GM23338 (cell line): ENCODE data around the gene WDR93. TPM values are rescaled to one million over a fixed set of nuclear protein-coding genes. Genes with fewer than 3 reads are reported as not detected.

Source experiments
- ATAC-seq: fragments of 200-7000 bp; cut with Tn5 transposase; 3 replicates; pipeline ENCODE4 v1.9.1; 2020
- DNase-seq: peaks from one replicate; pipeline ENCODE4 v3.0.0-alpha.2; 2015; ENCODE audit warnings: low spot score
- H2AFZ ChIP-seq: fragments of 200-600 bp; sonication (generic); 2 replicates; pipeline ENCODE4 v1.8.0; 2016; ENCODE audit warnings: antibody characterized with exemption, mild to moderate bottlenecking, moderate library complexity
- H3F3A ChIP-seq: fragments of 200-600 bp; sonication (generic); replicated peaks from 2 replicates; pipeline ENCODE4 v1.8.0; 2017; ENCODE audit warnings: antibody characterized with exemption, mixed run types, low read depth
- H3K27ac ChIP-seq: fragments of 200-600 bp; sonication (generic); 2 replicates; pipeline ENCODE4 v1.6.1; 2016; ENCODE audit warnings: low read depth
- H3K27me3 ChIP-seq: fragments of 200-600 bp; sonication (generic); 2 replicates; pipeline ENCODE4 v1.8.0; 2016; ENCODE audit warnings: mild to moderate bottlenecking, mixed run types, moderate library complexity; ENCODE audit not compliant: insufficient read depth
- H3K36me3 ChIP-seq: fragments of 200-600 bp; sonication (generic); 2 replicates; pipeline ENCODE4 v1.8.0; 2016; ENCODE audit warnings: mild to moderate bottlenecking; ENCODE audit not compliant: insufficient read depth
- H3K4me1 ChIP-seq: fragments of 200-600 bp; sonication (generic); 2 replicates; pipeline ENCODE4 v1.8.0; 2016; ENCODE audit warnings: mild to moderate bottlenecking, moderate library complexity; ENCODE audit not compliant: insufficient read depth
- H3K4me2 ChIP-seq: fragments of 200-600 bp; sonication (generic); 2 replicates; pipeline ENCODE4 v1.7.1; 2017; ENCODE audit warnings: mixed run types
- H3K4me3 ChIP-seq: fragments of 200-600 bp; sonication (generic); 2 replicates; pipeline ENCODE4 v1.6.1; 2016; ENCODE audit warnings: mixed run types
- H3K79me2 ChIP-seq: fragments of 200-600 bp; sonication (generic); replicated peaks from 2 replicates; pipeline ENCODE4 v1.8.0; 2017; ENCODE audit warnings: mild to moderate bottlenecking; ENCODE audit not compliant: insufficient read depth
- H3K9me2 ChIP-seq: fragments of 200-600 bp; sonication (generic); 2 replicates; pipeline ENCODE4 v1.8.0; 2017; ENCODE audit not compliant: insufficient read depth
- H4K20me1 ChIP-seq: fragments of 200-600 bp; sonication (generic); replicated peaks from 2 replicates; pipeline ENCODE4 v1.8.0; 2017; ENCODE audit warnings: mild to moderate bottlenecking; ENCODE audit not compliant: insufficient read depth
- H3K27ac Mint-ChIP-seq: 2 replicates; pipeline ENCODE4 v1.8.0; 2020; ENCODE audit warnings: inconsistent platforms, mild to moderate bottlenecking, moderate library complexity, mixed read lengths
- H3K27me3 Mint-ChIP-seq: 3 replicates; pipeline ENCODE4 v1.8.0; 2022; ENCODE audit warnings: low read depth, mild to moderate bottlenecking, moderate library complexity, mixed read lengths, inconsistent platforms; ENCODE audit not compliant: insufficient read depth, poor library complexity
- H3K36me3 Mint-ChIP-seq: 3 replicates; pipeline ENCODE4 v1.8.0; 2021; ENCODE audit warnings: low read depth, mild to moderate bottlenecking, inconsistent platforms, moderate library complexity, mixed read lengths
- H3K4me1 Mint-ChIP-seq: 3 replicates; pipeline ENCODE4 v1.8.0; 2020; ENCODE audit warnings: mild to moderate bottlenecking, inconsistent platforms, mixed read lengths
- H3K4me3 Mint-ChIP-seq: 3 replicates; pipeline ENCODE4 v1.8.0; 2021; ENCODE audit warnings: moderate library complexity, mild to moderate bottlenecking, inconsistent platforms, mixed read lengths
- H3K9me3 Mint-ChIP-seq: 3 replicates; pipeline ENCODE4 v1.8.0; 2020; ENCODE audit warnings: moderate library complexity, mild to moderate bottlenecking, inconsistent platforms, mixed read lengths
- CREB1 ChIP-seq: fragments of 250-450 bp; sonication (Bioruptor Pico); IDR thresholded peaks from 2 replicates; pipeline ENCODE4 v1.5.0; 2020; ENCODE audit warnings: low read depth, mild to moderate bottlenecking, moderate library complexity
- CTCF ChIP-seq, 2 experiments: fragments of 200-600 bp in 1 of 2; sonication (generic) in 1 of 2; conservative IDR thresholded peaks; 2 replicates each; pipeline versions ENCODE4 v1.5.1 to v1.6.1; 2016 to 2017; ENCODE audit warnings: antibody characterized with exemption in 2 of 2, low read depth in 2 of 2, mild to moderate bottlenecking in 2 of 2, moderate library complexity in 1 of 2
- ETS1 ChIP-seq: IDR thresholded peaks from 2 replicates; pipeline ENCODE4 v1.6.1; 2016; ENCODE audit warnings: antibody characterized with exemption
- EZH2 ChIP-seq: fragments of 200-600 bp; sonication (generic); IDR thresholded peaks from one replicate; pipeline ENCODE4 v1.8.0; 2017; ENCODE audit warnings: antibody characterized with exemption, mild to moderate bottlenecking, low read depth; ENCODE audit not compliant: unreplicated experiment
- EZH2phosphoT487 ChIP-seq: fragments of 200-600 bp; sonication (generic); IDR thresholded peaks from one replicate; pipeline ENCODE4 v1.8.1; 2018; ENCODE audit warnings: antibody characterized with exemption; ENCODE audit not compliant: unreplicated experiment
- JUNB ChIP-seq: IDR thresholded peaks from one replicate; pipeline ENCODE4 v1.6.1; 2016; ENCODE audit warnings: antibody characterized with exemption; ENCODE audit not compliant: unreplicated experiment
- NANOG ChIP-seq: IDR thresholded peaks from 2 replicates; pipeline ENCODE4 v1.6.1; 2016; ENCODE audit warnings: antibody characterized with exemption, borderline replicate concordance
- POLR2AphosphoS5 ChIP-seq: IDR thresholded peaks from 2 replicates; pipeline ENCODE4 v1.6.1; 2016; ENCODE audit warnings: antibody characterized with exemption, low read depth
- REST ChIP-seq: IDR thresholded peaks from one replicate; pipeline ENCODE4 v1.6.1; 2018; ENCODE audit warnings: antibody characterized with exemption; ENCODE audit not compliant: unreplicated experiment
- STAT1 ChIP-seq: IDR thresholded peaks from one replicate; pipeline ENCODE4 v1.6.1; 2016; ENCODE audit warnings: antibody characterized with exemption; ENCODE audit not compliant: unreplicated experiment
- ZNF114 ChIP-seq: fragments of 250-450 bp; sonication (Bioruptor Pico); IDR thresholded peaks from 2 replicates; pipeline ENCODE4 v1.5.0; 2020; ENCODE audit warnings: mild to moderate bottlenecking, moderate library complexity
- ZNF331 ChIP-seq: fragments of 250-450 bp; sonication (Bioruptor Pico); IDR thresholded peaks from 2 replicates; pipeline ENCODE4 v1.5.0; 2020; ENCODE audit warnings: low read depth, mild to moderate bottlenecking, moderate library complexity
- ZNF462 ChIP-seq: fragments of 250-450 bp; sonication (Bioruptor Pico); IDR thresholded peaks from 2 replicates; pipeline ENCODE4 v1.5.0; 2020; ENCODE audit warnings: mild to moderate bottlenecking, moderate library complexity
- polyA plus RNA-seq: library from polyadenylated mRNA; unstranded; fragments of >200 nt; fragmentation: Nextera tagmentation; extraction: Ambion mirVana; gene quantifications from 2 replicates; pipeline ENCODE4 v1.2.1, GENCODE V29; 2016
- total RNA-seq: library from RNA; depleted of rRNA; stranded (reverse); fragments of >200 nt; shearing (Covaris generic); gene quantifications from 2 replicates; pipeline ENCODE4 v1.2.3, GENCODE V29; 2014

Gene WDR93
- total and polyA plus RNA-seq, 2 experiments from 2014 or later, result 0.14 TPM; not detected in 1

- Histone ChIP-seq H3K27me3 (no peaks in the 10 kb centered on the region), H3K9me2 (no peaks in the 10 kb centered on the region), H3K79me2 (no peaks in the 10 kb centered on the region), H3K4me2 (no peak overlapping the region), H3F3A (no peaks in the 10 kb centered on the region), H2AFZ (no peak overlapping the region), H3K27ac (no peak overlapping the region), H3K4me1 (no peaks in the 10 kb centered on the region), H3K36me3 (no peaks in the 10 kb centered on the region), H3K4me3 (no peak overlapping the region), H4K20me1 (no peaks in the 10 kb centered on the region)
- no peaks in the 10 kb centered on the region for H3K36me3 Mint-ChIP-seq
- no peak for ATAC-seq
- H3K27me3 Mint-ChIP-seq, result peaks cover 2% of the 10 kb centered on the region
- H3K4me1 Mint-ChIP-seq, result no peaks in the 10 kb centered on the region; the same call in 2 of the 3 replicates
- no peaks in the 10 kb centered on the region for H3K9me3 Mint-ChIP-seq
- TF ChIP-seq ZNF331 (CRISPR knock-in tag), result no peak
- no peak for TF ChIP-seq POLR2AphosphoS5
- no peak for TF ChIP-seq CREB1 (CRISPR knock-in tag)
- TF ChIP-seq JUNB, result no peak
- no peak for TF ChIP-seq ZNF114 (CRISPR knock-in tag)
- TF ChIP-seq EZH2phosphoT487, result no peak
- TF ChIP-seq ETS1, result no peak
- no peak for TF ChIP-seq REST
- TF ChIP-seq CTCF (conservative IDR thresholded peaks at IDR 0.05; ENCODE audit: low read depth in 2 of 2), result no peak
- TF ChIP-seq NANOG, result no peak
- no peak for TF ChIP-seq ZNF462 (CRISPR knock-in tag)
- TF ChIP-seq STAT1, result no peak
- TF ChIP-seq EZH2, result no peak
- H3K4me3 Mint-ChIP-seq, result no peak overlapping the region
- no peak for DNase-seq
- no peak overlapping the region for H3K27ac Mint-ChIP-seq
Measured at GRCh38 chr15:89769366-89769765, 78.8 kb downstream of the WDR93 start.
